LNCaP clone FGC (cell line): ENCODE measurements around the gene VGLL4.

Experiments
- DNase-seq: peaks from one replicate; pipeline ENCODE4 v3.0.0-alpha.2; 2011; ENCODE audit warnings: low read depth
- H3K4me3 ChIP-seq: 2 replicates; pipeline ENCODE4 v1.5.1; 2011; ENCODE audit warnings: mild to moderate bottlenecking, low read depth, low read length, control low read depth
- CTCF ChIP-seq: IDR thresholded peaks from 2 replicates; pipeline ENCODE4 v1.5.1; 2012; ENCODE audit warnings: mild to moderate bottlenecking; ENCODE audit not compliant: control insufficient read depth, insufficient read depth; ENCODE audit errors: extremely low read depth

VGLL4 gene

GRCh38 chr3:11622586-11623550, 20.8 kb downstream of the VGLL4 start:
- no peak for DNase-seq
- no peak for TF ChIP-seq CTCF
- no peak overlapping the region for H3K4me3 ChIP-seq

- H3K4me3 ChIP-seq: no peak overlapping the region
- no peak for TF ChIP-seq CTCF
- no peak for DNase-seq
These were observed 22.6 kb downstream of the VGLL4 start for GRCh38 chr3:11621077-11621476.

GRCh38 chr3:11619946-11620652, 23.6 kb downstream of the VGLL4 start:
- no peak for TF ChIP-seq CTCF
- no peak overlapping the region for H3K4me3 ChIP-seq
- no peak for DNase-seq

- no peak for TF ChIP-seq CTCF
- DNase-seq: no peak
- H3K4me3 ChIP-seq: no peak overlapping the region
These were observed 24.3 kb downstream of the VGLL4 start for GRCh38 chr3:11619461-11619860.

- H3K4me3 ChIP-seq: no peak overlapping the region
- no peak for TF ChIP-seq CTCF
- no peak for DNase-seq
These were observed 24.8 kb downstream of the VGLL4 start for GRCh38 chr3:11618904-11619303.

- no peak overlapping the region for H3K4me3 ChIP-seq
- no peak for DNase-seq
- TF ChIP-seq CTCF: no peak
These were observed 27.2 kb downstream of the VGLL4 start for GRCh38 chr3:11616551-11616950.
